Erythroblast (primary cell): Measurements from ENCODE around the gene SMIM28.
"Not testable (repeated sequence)": the region's sequence is repeated elsewhere in the genome, so short reads cannot be mapped to it uniquely, and the experiment has no call there.

ENCODE experiments used
- GATA1 ChIP-seq: IDR thresholded peaks from 2 replicates; pipeline ENCODE4 v1.6.1; 2011; ENCODE audit warnings: low read depth, mild to moderate bottlenecking, control low read depth, low read length, moderate library complexity
- POLR2A ChIP-seq: IDR thresholded peaks from 2 replicates; pipeline ENCODE4 v1.6.1; 2011; ENCODE audit warnings: mild to moderate bottlenecking, low read length

GRCh38 chr6:138425256-138425655 is 47.6 kb downstream of the SMIM28 start:
- TF ChIP-seq POLR2A, GATA1: not testable (repeated sequence)
